Endothelial cell of umbilical vein (primary cell): ENCODE data around the gene OR52I1. TPM values are rescaled to one million over a fixed set of nuclear protein-coding genes. Genes with fewer than 3 reads are reported as not detected.

Source experiments
- BruUV-seq: library from RNA; stranded (reverse); fragments of 400-500 nt; replicated peaks from 2 replicates; lab custom pipeline; 2021; lab: Mats Ljungman, UMichigan
- CTCF ChIA-PET: fragments of 300-600, 350-600 bp; sonication (Branson Sonifier 250); formaldehyde crosslinking; loops from one replicate; lab custom pipeline; 2021; ENCODE audit warnings: antibody characterized with exemption, inconsistent platforms; lab: Charles Lee
- POLR2A ChIA-PET: fragments of 300-600, 350-600 bp; sonication (Branson Sonifier 250); formaldehyde crosslinking; loops from one replicate; lab custom pipeline; 2021; ENCODE audit warnings: antibody characterized with exemption, inconsistent platforms; lab: Charles Lee
- DNase-seq: peaks from one replicate; pipeline ENCODE4 v3.0.0-alpha.2; 2011; ENCODE audit warnings: low read depth, low spot score
- FAIRE-seq: peaks from 2 replicates; lab custom pipeline; 2011; peaks lifted over from hg19 to GRCh38; lab: Jason Lieb, UNC
- H2AFZ ChIP-seq: 2 replicates; pipeline ENCODE4 v1.6.0; 2012; ENCODE audit warnings: low read depth, low read length, control low read depth, inconsistent platforms
- H3K27ac ChIP-seq: 2 replicates; pipeline ENCODE4 v1.5.1; 2011; ENCODE audit warnings: low read depth, mild to moderate bottlenecking, control low read depth, low read length, moderate library complexity; ENCODE audit not compliant: insufficient read depth
- H3K27me3 ChIP-seq, 2 experiments: 2 replicates each; pipeline versions ENCODE4 v1.6.0 to v1.6.1; 2011; ENCODE audit warnings: low read length in 2 of 2, mixed read lengths in 1 of 2; ENCODE audit not compliant: control insufficient read depth in 2 of 2, insufficient read depth in 2 of 2
- H3K36me3 ChIP-seq, 2 experiments: 2 replicates in 1 of 2; 3 replicates in 1 of 2; pipeline ENCODE4 v1.5.1; 2011; ENCODE audit warnings: low read length in 2 of 2, mild to moderate bottlenecking in 1 of 2, moderate library complexity in 1 of 2; ENCODE audit not compliant: control insufficient read depth in 2 of 2, insufficient read depth in 2 of 2; ENCODE audit errors: extremely low read depth in 1 of 2
- H3K4me1 ChIP-seq: 3 replicates; pipeline ENCODE4 v1.5.1; 2011; ENCODE audit warnings: mild to moderate bottlenecking, low read length; ENCODE audit not compliant: control insufficient read depth, insufficient read depth; ENCODE audit errors: extremely low read depth
- H3K4me2 ChIP-seq: 2 replicates; pipeline ENCODE4 v1.6.1; 2011; ENCODE audit warnings: low read length, control low read depth, mixed read lengths; ENCODE audit not compliant: insufficient read depth
- H3K4me3 ChIP-seq, 3 experiments: fragments of 200-600 bp in 1 of 3; sonication (generic), shearing (Covaris generic) in 1 of 3; replicated peaks in 1 of 3; 2 replicates each; pipeline ENCODE4 v1.5.1; 2011 to 2016; ENCODE audit warnings: control low read depth in 3 of 3, low read length in 3 of 3, mild to moderate bottlenecking in 2 of 3, inconsistent platforms in 1 of 3, low read depth in 1 of 3, moderate library complexity in 1 of 3; ENCODE audit not compliant: insufficient read depth in 1 of 3
- H3K79me2 ChIP-seq: 2 replicates; pipeline ENCODE4 v1.6.0; 2012; ENCODE audit warnings: low read length, inconsistent platforms; ENCODE audit not compliant: control insufficient read depth, insufficient read depth
- H3K9ac ChIP-seq: replicated peaks from 2 replicates; pipeline ENCODE3; 2011; ENCODE audit warnings: low read length, control low read depth; ENCODE audit not compliant: insufficient read depth; ENCODE audit errors: extremely low read depth
- H3K9me1 ChIP-seq: replicated peaks from 3 replicates; pipeline ENCODE4 v1.6.0; 2011; ENCODE audit warnings: mild to moderate bottlenecking, low read length; ENCODE audit not compliant: control insufficient read depth, insufficient read depth; ENCODE audit errors: extremely low read depth
- H3K9me3 ChIP-seq: replicated peaks from 2 replicates; pipeline ENCODE4 v1.5.1; 2012; ENCODE audit warnings: low read length, inconsistent platforms; ENCODE audit not compliant: control insufficient read depth, insufficient read depth
- H4K20me1 ChIP-seq: replicated peaks from 2 replicates; pipeline ENCODE3; 2011; ENCODE audit warnings: mild to moderate bottlenecking, low read length; ENCODE audit not compliant: control insufficient read depth, insufficient read depth; ENCODE audit errors: extremely low read depth
- EZH2 ChIP-seq: IDR thresholded peaks from 2 replicates; pipeline ENCODE4 v1.6.1; 2012; ENCODE audit warnings: borderline replicate concordance, low read depth, mild to moderate bottlenecking, moderate library complexity, low read length, inconsistent platforms; ENCODE audit not compliant: severe bottlenecking
- GATA2 ChIP-seq: IDR thresholded peaks from 2 replicates; pipeline ENCODE4 v1.7.0; 2011; ENCODE audit warnings: low read depth, mild to moderate bottlenecking, moderate library complexity, mixed read lengths, low read length; ENCODE audit not compliant: insufficient read length, insufficient read depth
- JUN ChIP-seq: IDR thresholded peaks from 2 replicates; pipeline ENCODE4 v1.6.1; 2011; ENCODE audit warnings: borderline replicate concordance, low read depth; ENCODE audit not compliant: insufficient read length, insufficient read depth
- MAX ChIP-seq: IDR thresholded peaks from 2 replicates; pipeline ENCODE4 v1.6.1; 2011; ENCODE audit not compliant: insufficient read depth, insufficient read length
- MYC ChIP-seq: IDR thresholded peaks from one replicate; pipeline ENCODE4 v1.6.1; 2011; ENCODE audit warnings: mild to moderate bottlenecking, low read depth, low read length
- POLR2A ChIP-seq: IDR thresholded peaks from 2 replicates; pipeline ENCODE4 v1.6.1; 2012; ENCODE audit warnings: low read depth, mild to moderate bottlenecking, control low read depth, low read length
- POLR2AphosphoS5 ChIP-seq: IDR thresholded peaks from 2 replicates; pipeline ENCODE4 v1.6.1; 2012; ENCODE audit warnings: low read depth, mild to moderate bottlenecking, control low read depth, low read length, moderate library complexity; ENCODE audit not compliant: insufficient read depth
- dilution Hi-C: fragments of 300-500 bp; cut with MboI; formaldehyde crosslinking; loops from one replicate; pipeline ENCODE4 v1.15.0; 2019; ENCODE audit warnings: low sequenced_read_pairs; ENCODE audit not compliant: extremely low pct_ligation_motif_present
- intact Hi-C: fragments of 100-400 bp; cut with micrococcal nuclease; formaldehyde crosslinking; loops from one replicate; pipeline ENCODE4 v1.10.0; 2022
- polyA plus RNA-seq, 4 experiments: library from polyadenylated mRNA; depleted of rRNA in 3 of 4; stranded (reverse) in 3 of 4; unstranded in 1 of 4; fragments of >200 nt; gene quantifications; 2 replicates each; pipeline versions ENCODE4 v1.2.1 to v1.2.3, GENCODE V29; 2011 to 2012; ENCODE audit warnings: missing spikeins in 1 of 4
- total RNA-seq: library from RNA; stranded (reverse); gene quantifications from 2 replicates; pipeline ENCODE4 v1.2.3, GENCODE V29; 2021
- TF ChIP-seq, protein P1 (sequence below), 2 donors: IDR thresholded peaks; 1 replicate in 1 of 2; 2 replicates in 1 of 2; pipeline ENCODE4 v1.5.1; 2011; ENCODE audit warnings: low read length in 2 of 2, mild to moderate bottlenecking in 2 of 2, moderate library complexity in 2 of 2, control low read depth in 1 of 2, inconsistent platforms in 1 of 2, low read depth in 1 of 2; ENCODE audit not compliant: insufficient read depth in 1 of 2; ENCODE audit errors: extremely low read depth in 1 of 2

Gene OR52I1
- total and polyA plus RNA-seq, 2 donors (not counting 3 experiments of a cell fraction or from before 2014, with no cell fraction given) = not detected

DNA sequence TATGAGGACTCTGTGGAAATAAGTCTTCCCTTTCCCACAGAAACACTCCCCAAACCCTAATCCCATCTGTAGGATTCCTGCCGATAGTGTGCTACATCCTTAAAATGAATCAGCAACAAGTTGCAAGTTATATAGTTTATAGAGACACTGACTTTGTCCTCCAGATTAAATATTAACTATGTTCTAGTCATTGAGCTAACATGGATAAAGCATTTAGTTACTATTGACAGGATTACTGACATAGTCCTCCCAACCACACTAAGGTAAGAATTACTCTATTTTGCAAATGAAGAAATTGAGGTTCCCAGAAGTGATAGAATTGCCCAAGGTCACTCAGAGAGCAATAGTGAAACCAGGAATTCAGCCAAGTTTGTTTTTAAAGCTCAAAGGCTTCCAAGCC is 47.0 kb upstream of the OR52I1 start:
- no peak overlapping the region for H3K4me3 ChIP-seq
- no peak for DNase-seq
- H3K79me2 ChIP-seq = no peaks in the 10 kb centered on the region
- no peaks in the 10 kb centered on the region for H3K36me3 ChIP-seq
- no peak overlapping the region for H3K9ac ChIP-seq
- no peak overlapping the region for H3K4me2 ChIP-seq
- ChIA-PET CTCF (interaction anchor here (1.4 to 1.9 kb wide), 3 partner anchors 9 to 365 kb away, joined by 3 to 10 read pairs (median 4); no protein-coding TSS in a partner anchor), POLR2A (no interaction called here)
- no peak overlapping the region for H3K27ac ChIP-seq
- intact Hi-C loops = no loop called here
- H3K4me1 ChIP-seq = peaks cover 9% of the 10 kb centered on the region
- BruUV-seq = no TSS peak
- H3K27me3 ChIP-seq = peaks cover 0 to under 1% of the 10 kb centered on the region in 2 experiments
- FAIRE-seq = no peak
- H3K9me3 ChIP-seq = no peaks in the 10 kb centered on the region
- no peak overlapping the region for H2AFZ ChIP-seq
- no peaks in the 10 kb centered on the region for H4K20me1 ChIP-seq
- dilution Hi-C loops = no loop called here
- no peak for TF ChIP-seq POLR2AphosphoS5
- H3K9me1 ChIP-seq = no peaks in the 10 kb centered on the region

DNA sequence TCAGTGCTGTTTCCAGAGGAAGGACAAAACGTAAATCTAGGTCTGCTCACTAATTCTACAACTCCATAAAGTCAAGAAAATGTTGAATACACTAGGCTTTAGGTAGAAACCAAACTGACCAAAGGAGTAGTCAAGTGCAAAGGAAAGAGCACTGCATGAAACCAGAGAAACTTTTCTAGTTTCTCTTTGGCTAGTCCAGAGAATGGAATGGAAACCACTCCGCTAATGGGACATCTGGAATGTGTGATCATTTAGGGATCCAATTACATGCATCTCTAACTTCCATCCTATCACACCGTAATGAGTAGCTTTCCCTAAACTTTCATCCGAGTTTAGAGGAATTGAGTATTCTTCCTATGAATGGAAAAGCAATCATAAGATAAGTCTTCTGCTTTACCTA is 46.4 kb upstream of the OR52I1 start:
- Histone ChIP-seq H3K27me3 (no peaks in the 10 kb centered on the region), H3K36me3 (no peaks in the 10 kb centered on the region), H3K4me3 (no peak overlapping the region), H3K9me1 (no peaks in the 10 kb centered on the region), H3K79me2 (no peaks in the 10 kb centered on the region), H2AFZ (no peak overlapping the region), H3K27ac (no peak overlapping the region), H3K4me2 (no peak overlapping the region), H3K9me3 (no peaks in the 10 kb centered on the region), H4K20me1 (no peaks in the 10 kb centered on the region), H3K9ac (no peak overlapping the region), H3K4me1 (peaks cover 9% of the 10 kb centered on the region)
- ChIA-PET POLR2A (no interaction called here), CTCF (interaction anchor here (1.1 to 1.9 kb wide), 4 partner anchors 8 to 366 kb away, joined by 3 to 10 read pairs (median 4); no protein-coding TSS in a partner anchor)
- FAIRE-seq (no peak), DNase-seq (no peak)
- dilution Hi-C loops = no loop called here
- no TSS peak for BruUV-seq
- TF ChIP-seq GATA2 (no peak), MYC (no peak), POLR2AphosphoS5 (no peak), JUN (no peak), POLR2A (no peak), EZH2 (no peak), MAX (no peak)
- TF ChIP-seq, protein P1, sequence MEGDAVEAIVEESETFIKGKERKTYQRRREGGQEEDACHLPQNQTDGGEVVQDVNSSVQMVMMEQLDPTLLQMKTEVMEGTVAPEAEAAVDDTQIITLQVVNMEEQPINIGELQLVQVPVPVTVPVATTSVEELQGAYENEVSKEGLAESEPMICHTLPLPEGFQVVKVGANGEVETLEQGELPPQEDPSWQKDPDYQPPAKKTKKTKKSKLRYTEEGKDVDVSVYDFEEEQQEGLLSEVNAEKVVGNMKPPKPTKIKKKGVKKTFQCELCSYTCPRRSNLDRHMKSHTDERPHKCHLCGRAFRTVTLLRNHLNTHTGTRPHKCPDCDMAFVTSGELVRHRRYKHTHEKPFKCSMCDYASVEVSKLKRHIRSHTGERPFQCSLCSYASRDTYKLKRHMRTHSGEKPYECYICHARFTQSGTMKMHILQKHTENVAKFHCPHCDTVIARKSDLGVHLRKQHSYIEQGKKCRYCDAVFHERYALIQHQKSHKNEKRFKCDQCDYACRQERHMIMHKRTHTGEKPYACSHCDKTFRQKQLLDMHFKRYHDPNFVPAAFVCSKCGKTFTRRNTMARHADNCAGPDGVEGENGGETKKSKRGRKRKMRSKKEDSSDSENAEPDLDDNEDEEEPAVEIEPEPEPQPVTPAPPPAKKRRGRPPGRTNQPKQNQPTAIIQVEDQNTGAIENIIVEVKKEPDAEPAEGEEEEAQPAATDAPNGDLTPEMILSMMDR (IDR thresholded peaks at IDR 0.05; ENCODE audit: extremely low read depth in 1 of 2, insufficient read depth in 1 of 2, low read depth in 1 of 2, low read length in 2 of 2) = no peak
- intact Hi-C loops = no loop called here
